Suprapubic skin (tissue), 4 donors: Measurements from ENCODE around the gene WDFY4. TPM values are rescaled to one million over a fixed set of nuclear protein-coding genes. Genes with fewer than 3 reads are reported as not detected.

Source experiments
- DNase-seq, 2 donors: peaks; one replicate each; pipeline ENCODE4 v3.0.0-alpha.2; 2019; ENCODE audit warnings: low spot score in 2 of 2
- H3K27ac ChIP-seq: fragments of 200-600 bp; sonication (generic); one replicate; pipeline ENCODE4 v1.5.1; 2019
- H3K27me3 ChIP-seq: fragments of 200-600 bp; sonication (generic); one replicate; pipeline ENCODE4 v1.5.1; 2019
- H3K36me3 ChIP-seq: fragments of 200-600 bp; sonication (generic); one replicate; pipeline ENCODE4 v1.5.1; 2019
- H3K4me1 ChIP-seq: fragments of 200-600 bp; sonication (generic); one replicate; pipeline ENCODE4 v1.5.1; 2019
- H3K4me3 ChIP-seq: fragments of 200-600 bp; sonication (generic); one replicate; pipeline ENCODE4 v1.5.1; 2019; ENCODE audit warnings: mild to moderate bottlenecking
- H3K9me3 ChIP-seq: fragments of 200-600 bp; sonication (generic); one replicate; pipeline ENCODE4 v1.5.1; 2019
- EP300 ChIP-seq: sonication (generic); formaldehyde crosslinking; IDR thresholded peaks from one replicate; pipeline ENCODE4 v1.6.1; 2017; ENCODE audit warnings: antibody characterized with exemption
- POLR2A ChIP-seq, 2 donors: fragments of 450-650 bp; IDR thresholded peaks; one replicate each; pipeline ENCODE4 v1.6.1; 2017; ENCODE audit warnings: antibody characterized with exemption in 2 of 2, mild to moderate bottlenecking in 2 of 2, moderate library complexity in 2 of 2
- POLR2AphosphoS5 ChIP-seq, 3 donors: sonication (generic); formaldehyde crosslinking; IDR thresholded peaks; one replicate each; pipeline ENCODE4 v1.6.1; 2017; ENCODE audit warnings: antibody characterized with exemption in 3 of 3
- WGBS: methylation state at CpG from one replicate; pipeline ENCODE4 v1.1.5; 2018; 5-methylcytosine and 5-hydroxymethylcytosine counted together
- total RNA-seq, 4 donors: library from RNA; depleted of rRNA; stranded (reverse); fragments of >200 nt; gene quantifications; one replicate each; pipeline ENCODE4 v1.1.0, GENCODE V29; 2016
- TF ChIP-seq, protein P1 (sequence below), 2 donors: fragments of 200-600 bp in 1 of 2; fragments of 450-650 bp in 1 of 2; sonication (generic) in 1 of 2; IDR thresholded peaks; one replicate each; pipeline ENCODE4 v1.5.1; 2016 to 2019; ENCODE audit warnings: antibody characterized with exemption in 2 of 2, mild to moderate bottlenecking in 1 of 2, moderate library complexity in 1 of 2

WDFY4 gene
- total RNA-seq, 4 donors from 2014 or later, result 0.57 to 2.9 (median 1.0) TPM

DNA sequence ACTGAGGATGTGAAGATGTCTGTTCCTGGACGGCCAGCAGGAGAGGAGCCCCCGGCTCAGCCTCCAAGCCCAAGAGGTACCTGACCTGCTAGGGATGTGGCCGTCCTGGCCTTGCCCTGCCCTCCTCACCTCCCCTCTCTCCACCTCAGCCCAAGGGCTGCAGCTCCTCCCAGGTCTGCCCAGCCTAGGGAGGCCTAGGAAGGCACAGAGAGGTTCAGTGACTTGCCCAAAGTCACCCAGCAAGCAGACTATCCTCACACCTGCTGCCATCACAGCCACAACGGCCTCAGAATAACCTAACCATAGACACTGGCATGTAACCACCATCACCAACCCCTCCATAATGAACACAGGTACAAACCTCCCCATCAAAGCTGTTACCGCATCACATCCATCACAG lies 293.6 kb downstream of the WDFY4 start:
- H3K27ac ChIP-seq, result no peak overlapping the region
- H3K36me3 ChIP-seq, result no peaks in the 10 kb centered on the region
- no peaks in the 10 kb centered on the region for H3K9me3 ChIP-seq
- no peak overlapping the region for H3K4me3 ChIP-seq
- TF ChIP-seq POLR2AphosphoS5 (IDR thresholded peaks at IDR 0.05) (no peak), POLR2A (IDR thresholded peaks at IDR 0.05) (no peak), EP300 (no peak)
- TF ChIP-seq, protein P1, sequence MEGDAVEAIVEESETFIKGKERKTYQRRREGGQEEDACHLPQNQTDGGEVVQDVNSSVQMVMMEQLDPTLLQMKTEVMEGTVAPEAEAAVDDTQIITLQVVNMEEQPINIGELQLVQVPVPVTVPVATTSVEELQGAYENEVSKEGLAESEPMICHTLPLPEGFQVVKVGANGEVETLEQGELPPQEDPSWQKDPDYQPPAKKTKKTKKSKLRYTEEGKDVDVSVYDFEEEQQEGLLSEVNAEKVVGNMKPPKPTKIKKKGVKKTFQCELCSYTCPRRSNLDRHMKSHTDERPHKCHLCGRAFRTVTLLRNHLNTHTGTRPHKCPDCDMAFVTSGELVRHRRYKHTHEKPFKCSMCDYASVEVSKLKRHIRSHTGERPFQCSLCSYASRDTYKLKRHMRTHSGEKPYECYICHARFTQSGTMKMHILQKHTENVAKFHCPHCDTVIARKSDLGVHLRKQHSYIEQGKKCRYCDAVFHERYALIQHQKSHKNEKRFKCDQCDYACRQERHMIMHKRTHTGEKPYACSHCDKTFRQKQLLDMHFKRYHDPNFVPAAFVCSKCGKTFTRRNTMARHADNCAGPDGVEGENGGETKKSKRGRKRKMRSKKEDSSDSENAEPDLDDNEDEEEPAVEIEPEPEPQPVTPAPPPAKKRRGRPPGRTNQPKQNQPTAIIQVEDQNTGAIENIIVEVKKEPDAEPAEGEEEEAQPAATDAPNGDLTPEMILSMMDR (IDR thresholded peaks at IDR 0.05), result no peak
- H3K27me3 ChIP-seq, result no peaks in the 10 kb centered on the region
- DNase-seq, result no peak
- 77% methylated on average over 4 of the region's 5 CpGs for WGBS
- peaks cover 9% of the 10 kb centered on the region for H3K4me1 ChIP-seq

- H3K27ac ChIP-seq, result no peak overlapping the region
- H3K36me3 ChIP-seq, result no peaks in the 10 kb centered on the region
- no peak for TF ChIP-seq EP300
- TF ChIP-seq, protein P1 (IDR thresholded peaks at IDR 0.05), result peak; percentile 50 to 77
- 28% methylated on average over 12 of the region's 12 CpGs for WGBS
- no peaks in the 10 kb centered on the region for H3K27me3 ChIP-seq
- H3K4me3 ChIP-seq, result no peak overlapping the region
- no peaks in the 10 kb centered on the region for H3K9me3 ChIP-seq
- DNase-seq, result no peak
- peaks cover 9% of the 10 kb centered on the region for H3K4me1 ChIP-seq
These were observed 296.7 kb downstream of the WDFY4 start for GRCh38 chr10:48981310-48981907.

DNA sequence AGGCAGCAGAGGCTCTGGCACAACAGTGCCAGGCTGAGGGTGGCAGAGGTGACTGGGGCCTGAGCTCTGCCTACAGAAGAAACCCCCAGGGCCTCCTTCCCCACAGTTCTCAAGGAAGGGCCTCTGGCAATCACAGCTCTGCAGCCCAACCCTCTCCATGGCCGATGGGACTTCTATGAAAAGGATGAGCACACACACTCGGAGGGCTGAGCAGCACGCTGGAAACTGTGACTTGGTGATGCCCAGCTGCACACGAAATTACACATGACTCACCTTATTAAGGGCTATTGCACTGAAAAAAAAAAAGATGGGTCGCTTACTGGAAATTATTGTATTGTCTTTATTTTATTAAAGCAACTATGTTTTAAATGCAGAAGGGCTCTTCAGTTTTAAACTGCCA lies 297.9 kb downstream of the WDFY4 start:
- 76% methylated on average over 5 of the region's 5 CpGs for WGBS
- DNase-seq, result no peak
- TF ChIP-seq POLR2A (IDR thresholded peaks at IDR 0.05) (no peak), EP300 (no peak)

GRCh38 chr10:48983648-48984351 lies 299.1 kb downstream of the WDFY4 start:
- Histone ChIP-seq H3K9me3 (no peaks in the 10 kb centered on the region), H3K36me3 (no peaks in the 10 kb centered on the region), H3K4me1 (peaks cover 9% of the 10 kb centered on the region), H3K27me3 (no peaks in the 10 kb centered on the region), H3K4me3 (no peak overlapping the region), H3K27ac (no peak overlapping the region)
- no peak for TF ChIP-seq EP300
- WGBS, result 65% methylated on average over 5 of the region's 5 CpGs
- DNase-seq, result no peak

More for the DNA sequence above, 297.9 kb downstream of the WDFY4 start:
- Histone ChIP-seq H3K4me1 (peaks cover 9% of the 10 kb centered on the region), H3K27ac (no peak overlapping the region), H3K4me3 (no peak overlapping the region), H3K36me3 (no peaks in the 10 kb centered on the region), H3K27me3 (no peaks in the 10 kb centered on the region), H3K9me3 (no peaks in the 10 kb centered on the region)

GRCh38 chr10:48985621-48986158 lies 301.0 kb downstream of the WDFY4 start:
- WGBS, result 92% methylated on average over 6 of the region's 7 CpGs
- Histone ChIP-seq H3K36me3 (no peaks in the 10 kb centered on the region), H3K4me3 (no peak overlapping the region), H3K4me1 (peaks cover 9% of the 10 kb centered on the region), H3K27ac (no peak overlapping the region), H3K9me3 (no peaks in the 10 kb centered on the region), H3K27me3 (no peaks in the 10 kb centered on the region)
- no peak for TF ChIP-seq EP300
- TF ChIP-seq, protein P1 (IDR thresholded peaks at IDR 0.05), result no peak
- no peak for TF ChIP-seq POLR2A (IDR thresholded peaks at IDR 0.05)
- TF ChIP-seq POLR2AphosphoS5 (IDR thresholded peaks at IDR 0.05), result no peak
- DNase-seq, result no peak

DNA sequence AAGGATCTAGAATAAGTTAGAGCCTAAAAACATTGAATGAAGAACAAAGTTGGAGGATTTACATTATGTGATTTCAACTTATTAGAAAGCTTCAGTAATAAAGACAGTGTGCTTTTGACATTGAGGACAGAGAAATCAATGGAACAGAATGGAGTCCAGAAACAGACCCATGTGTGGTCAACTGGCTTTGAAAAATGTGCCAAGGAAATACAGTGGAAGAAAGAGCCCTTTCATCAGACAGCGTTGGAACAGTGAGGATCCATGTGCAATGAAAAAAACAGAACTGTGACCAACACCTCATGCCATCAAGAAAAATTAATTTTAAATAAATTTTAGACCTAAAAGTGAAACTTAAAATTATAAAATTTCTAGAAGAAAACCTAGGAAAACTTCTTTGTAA lies 305.6 kb downstream of the WDFY4 start:
- TF ChIP-seq, protein P1 (IDR thresholded peaks at IDR 0.05), result no peak
- no peak for TF ChIP-seq POLR2AphosphoS5 (IDR thresholded peaks at IDR 0.05)
- no peak for TF ChIP-seq EP300
- TF ChIP-seq POLR2A (IDR thresholded peaks at IDR 0.05), result no peak
- no peaks in the 10 kb centered on the region for H3K9me3 ChIP-seq
- H3K36me3 ChIP-seq, result no peaks in the 10 kb centered on the region
- H3K27me3 ChIP-seq, result no peaks in the 10 kb centered on the region
- H3K27ac ChIP-seq, result no peak overlapping the region
- DNase-seq, result no peak
- H3K4me1 ChIP-seq, result no peaks in the 10 kb centered on the region
- no peak overlapping the region for H3K4me3 ChIP-seq
- 75% methylated on average over 1 of the region's 1 CpG for WGBS
